ENCODE data around the gene LRP8.

LRP8 gene

GRCh38 chr1:53275566-53275965, 52.3 kb downstream of the LRP8 start:
- H3K4me3 ChIP-seq (replicated peaks; ENCODE audit: low read depth, low read length), result no peak overlapping the region
- DNase-seq (ENCODE audit: extremely low read depth, insufficient read length), result no peak
- no peak for TF ChIP-seq CTCF (IDR thresholded peaks at IDR 0.05; ENCODE audit: insufficient read depth, low read length, poor library complexity, severe bottlenecking)
- H3K27me3 ChIP-seq (replicated peaks; ENCODE audit: control insufficient read depth, insufficient read depth, low read length), result no peaks in the 10 kb centered on the region
- H3K36me3 ChIP-seq (ENCODE audit: control insufficient read depth, insufficient read depth, low read length), result peaks cover 36% of the 10 kb centered on the region

GRCh38 chr1:53274541-53275185, 53.2 kb downstream of the LRP8 start:
- H3K4me3 ChIP-seq (replicated peaks; ENCODE audit: low read depth, low read length), result no peak overlapping the region
- H3K27me3 ChIP-seq (replicated peaks; ENCODE audit: control insufficient read depth, insufficient read depth, low read length), result no peaks in the 10 kb centered on the region
- TF ChIP-seq CTCF (IDR thresholded peaks at IDR 0.05; ENCODE audit: insufficient read depth, low read length, poor library complexity, severe bottlenecking), result no peak
- DNase-seq (ENCODE audit: extremely low read depth, insufficient read length), result no peak
- H3K36me3 ChIP-seq (ENCODE audit: control insufficient read depth, insufficient read depth, low read length), result peaks cover 34% of the 10 kb centered on the region

GRCh38 chr1:53274026-53274425, 53.8 kb downstream of the LRP8 start:
- TF ChIP-seq CTCF (IDR thresholded peaks at IDR 0.05; ENCODE audit: insufficient read depth, low read length, poor library complexity, severe bottlenecking), result no peak
- H3K4me3 ChIP-seq (replicated peaks; ENCODE audit: low read depth, low read length), result no peak overlapping the region
- H3K27me3 ChIP-seq (replicated peaks; ENCODE audit: control insufficient read depth, insufficient read depth, low read length), result no peaks in the 10 kb centered on the region
- DNase-seq (ENCODE audit: extremely low read depth, insufficient read length), result no peak
- peaks cover 34% of the 10 kb centered on the region for H3K36me3 ChIP-seq (ENCODE audit: control insufficient read depth, insufficient read depth, low read length)

- Histone ChIP-seq H3K36me3 (ENCODE audit: control insufficient read depth, insufficient read depth, low read length) (peaks cover 36% of the 10 kb centered on the region), H3K4me3 (replicated peaks; ENCODE audit: low read depth, low read length) (no peak overlapping the region), H3K27me3 (replicated peaks; ENCODE audit: control insufficient read depth, insufficient read depth, low read length) (no peaks in the 10 kb centered on the region)
- TF ChIP-seq CTCF (IDR thresholded peaks at IDR 0.05; ENCODE audit: insufficient read depth, low read length, poor library complexity, severe bottlenecking), result no peak
- no peak for DNase-seq (ENCODE audit: extremely low read depth, insufficient read length)
Observed at GRCh38 chr1:53273526-53273925, 54.3 kb downstream of the LRP8 start.

- Histone ChIP-seq H3K36me3 (ENCODE audit: control insufficient read depth, insufficient read depth, low read length) (peaks cover 33% of the 10 kb centered on the region), H3K4me3 (replicated peaks; ENCODE audit: low read depth, low read length) (no peak overlapping the region), H3K27me3 (replicated peaks; ENCODE audit: control insufficient read depth, insufficient read depth, low read length) (no peaks in the 10 kb centered on the region)
- DNase-seq (ENCODE audit: extremely low read depth, insufficient read length), result no peak
- TF ChIP-seq CTCF (IDR thresholded peaks at IDR 0.05; ENCODE audit: insufficient read depth, low read length, poor library complexity, severe bottlenecking), result no peak
Observed at GRCh38 chr1:53272349-53272748, 55.5 kb downstream of the LRP8 start.
